HS-5 (cell line): ENCODE data around the gene PLEKHA7.

Experiments used
- DNase-seq: peaks from one replicate; pipeline ENCODE4 v3.0.0-alpha.2; 2012; ENCODE audit warnings: low read depth

PLEKHA7 gene

GRCh38 chr11:16841481-16841880 is 172.7 kb downstream of the PLEKHA7 start:
- no peak for DNase-seq

GRCh38 chr11:16840951-16841350 is 173.3 kb downstream of the PLEKHA7 start:
- DNase-seq, result no peak

GRCh38 chr11:16839821-16840220 is 174.4 kb downstream of the PLEKHA7 start:
- no peak for DNase-seq

- no peak for DNase-seq
These were observed 179.8 kb downstream of the PLEKHA7 start for GRCh38 chr11:16834384-16834783.

- no peak for DNase-seq
These were observed 181.2 kb downstream of the PLEKHA7 start for GRCh38 chr11:16833026-16833425.

GRCh38 chr11:16832193-16832539 is 182.0 kb downstream of the PLEKHA7 start:
- no peak for DNase-seq

- DNase-seq, result no peak
These were observed 182.7 kb downstream of the PLEKHA7 start for GRCh38 chr11:16831316-16832192.

- DNase-seq, result no peak
These were observed 187.1 kb downstream of the PLEKHA7 start for GRCh38 chr11:16827139-16827538.

- no peak for DNase-seq
These were observed 188.2 kb downstream of the PLEKHA7 start for GRCh38 chr11:16825968-16826367.

- DNase-seq, result no peak
These were observed 189.1 kb downstream of the PLEKHA7 start for GRCh38 chr11:16825101-16825500.

GRCh38 chr11:16820324-16821092 is 193.7 kb downstream of the PLEKHA7 start:
- peak; percentile 54 for DNase-seq

- no peak for DNase-seq
These were observed 195.9 kb downstream of the PLEKHA7 start for GRCh38 chr11:16818284-16818683.

GRCh38 chr11:16817351-16817750 is 196.9 kb downstream of the PLEKHA7 start:
- DNase-seq, result no peak

GRCh38 chr11:16816358-16817270 is 197.6 kb downstream of the PLEKHA7 start:
- no peak for DNase-seq

- no peak for DNase-seq
These were observed 199.0 kb downstream of the PLEKHA7 start for GRCh38 chr11:16815047-16815767.

- DNase-seq, result no peak
These were observed 199.7 kb downstream of the PLEKHA7 start for GRCh38 chr11:16814410-16815046.

- DNase-seq, result no peak
These were observed 201.1 kb downstream of the PLEKHA7 start for GRCh38 chr11:16813126-16813525.

- no peak for DNase-seq
These were observed 201.9 kb downstream of the PLEKHA7 start for GRCh38 chr11:16812274-16812673.

- DNase-seq, result no peak
These were observed 202.8 kb downstream of the PLEKHA7 start for GRCh38 chr11:16811136-16812020.
